ENCODE data around the gene SEMA5A.

SEMA5A gene

GRCh38 chr5:9537223-9538141 is 8.4 kb downstream of the SEMA5A start:
- H3K9me3 ChIP-seq: no peaks in the 10 kb centered on the region
- DNase-seq: no peak
- H3K27me3 ChIP-seq: no peaks in the 10 kb centered on the region

GRCh38 chr5:9536717-9537116 is 9.2 kb downstream of the SEMA5A start:
- no peaks in the 10 kb centered on the region for H3K4me1 ChIP-seq

More at GRCh38 chr5:9537223-9538141, 8.4 kb downstream of the SEMA5A start:
- no peak for TF ChIP-seq CTCF (IDR thresholded peaks at IDR 0.05; ENCODE audit: low read depth, low read length)
- no peak overlapping the region for H3K4me3 ChIP-seq (ENCODE audit: low read depth, low read length)
- H3K4me1 ChIP-seq: no peaks in the 10 kb centered on the region
- H3K36me3 ChIP-seq: no peaks in the 10 kb centered on the region

GRCh38 chr5:9534881-9535517 is 10.9 kb downstream of the SEMA5A start:
- Histone ChIP-seq H3K9me3 (no peaks in the 10 kb centered on the region), H3K4me1 (no peaks in the 10 kb centered on the region), H3K4me3 (ENCODE audit: low read depth, low read length) (no peak overlapping the region), H3K36me3 (no peaks in the 10 kb centered on the region), H3K27me3 (no peaks in the 10 kb centered on the region)
- DNase-seq: no peak
- no peak for TF ChIP-seq CTCF (IDR thresholded peaks at IDR 0.05; ENCODE audit: low read depth, low read length)

More at GRCh38 chr5:9536717-9537116, 9.2 kb downstream of the SEMA5A start:
- no peak for DNase-seq
- Histone ChIP-seq H3K4me3 (ENCODE audit: low read depth, low read length) (no peak overlapping the region), H3K9me3 (no peaks in the 10 kb centered on the region), H3K27me3 (no peaks in the 10 kb centered on the region), H3K36me3 (no peaks in the 10 kb centered on the region)
- TF ChIP-seq CTCF (IDR thresholded peaks at IDR 0.05; ENCODE audit: low read depth, low read length): no peak

GRCh38 chr5:9533562-9534364 is 12.1 kb downstream of the SEMA5A start:
- Histone ChIP-seq H3K4me1 (no peaks in the 10 kb centered on the region), H3K27me3 (no peaks in the 10 kb centered on the region), H3K4me3 (ENCODE audit: low read depth, low read length) (no peak overlapping the region), H3K9me3 (no peaks in the 10 kb centered on the region), H3K36me3 (no peaks in the 10 kb centered on the region)
- TF ChIP-seq CTCF (IDR thresholded peaks at IDR 0.05; ENCODE audit: low read depth, low read length): no peak
- DNase-seq: no peak

- TF ChIP-seq CTCF (IDR thresholded peaks at IDR 0.05; ENCODE audit: low read depth, low read length): no peak
- Histone ChIP-seq H3K27me3 (no peaks in the 10 kb centered on the region), H3K36me3 (no peaks in the 10 kb centered on the region), H3K4me3 (ENCODE audit: low read depth, low read length) (no peak overlapping the region), H3K9me3 (no peaks in the 10 kb centered on the region), H3K4me1 (no peaks in the 10 kb centered on the region)
- DNase-seq: no peak
These were observed 12.8 kb downstream of the SEMA5A start for GRCh38 chr5:9533096-9533495.
